Left cardiac atrium (tissue), 4 donors: ENCODE measurements around the gene PLAAT5. TPM values are rescaled to one million over a fixed set of nuclear protein-coding genes. Genes with fewer than 3 reads are reported as not detected.
"Not testable (repeated sequence)": the region's sequence is repeated elsewhere in the genome, so short reads cannot be mapped to it uniquely, and the experiment has no call there.

Source experiments
- ATAC-seq, 2 donors: fragments of 200-7000 bp; cut with Tn5 transposase; one replicate each; pipeline ENCODE4 v1.9.1; 2020; ENCODE audit warnings: mild to moderate bottlenecking in 2 of 2, moderate library complexity in 2 of 2
- DNase-seq: peaks from one replicate; pipeline ENCODE4 v3.0.0-alpha.2; 2020
- intact Hi-C, 2 donors: fragments of 100-400 bp; cut with DNase I; formaldehyde crosslinking; loops; one replicate each; pipeline versions ENCODE4 v1.14.1 to v1.15.1; 2022 to 2023
- total RNA-seq, 2 donors: library from RNA; stranded (reverse); fragmentation: NEBNext Ultra II Directional; extraction: Animal tissue kit (Norgen Biotek cat#: 25700); gene quantifications; one replicate each; pipeline ENCODE4 v1.2.1, GENCODE V29; 2021
- donor health status: DM: no; HTN: yes; CAD: no.
- donor health status: DM: no; HTN: yes; CAD: no; lungs with severe emphysema.
- donor health status: DM: yes; HTN: yes; CAD: no.
- donor health status: Dilated cardiomyopathy.

The PLAAT5 gene
- total RNA-seq, 2 donors from 2014 or later, result 9.3 to 15.8 TPM

DNA sequence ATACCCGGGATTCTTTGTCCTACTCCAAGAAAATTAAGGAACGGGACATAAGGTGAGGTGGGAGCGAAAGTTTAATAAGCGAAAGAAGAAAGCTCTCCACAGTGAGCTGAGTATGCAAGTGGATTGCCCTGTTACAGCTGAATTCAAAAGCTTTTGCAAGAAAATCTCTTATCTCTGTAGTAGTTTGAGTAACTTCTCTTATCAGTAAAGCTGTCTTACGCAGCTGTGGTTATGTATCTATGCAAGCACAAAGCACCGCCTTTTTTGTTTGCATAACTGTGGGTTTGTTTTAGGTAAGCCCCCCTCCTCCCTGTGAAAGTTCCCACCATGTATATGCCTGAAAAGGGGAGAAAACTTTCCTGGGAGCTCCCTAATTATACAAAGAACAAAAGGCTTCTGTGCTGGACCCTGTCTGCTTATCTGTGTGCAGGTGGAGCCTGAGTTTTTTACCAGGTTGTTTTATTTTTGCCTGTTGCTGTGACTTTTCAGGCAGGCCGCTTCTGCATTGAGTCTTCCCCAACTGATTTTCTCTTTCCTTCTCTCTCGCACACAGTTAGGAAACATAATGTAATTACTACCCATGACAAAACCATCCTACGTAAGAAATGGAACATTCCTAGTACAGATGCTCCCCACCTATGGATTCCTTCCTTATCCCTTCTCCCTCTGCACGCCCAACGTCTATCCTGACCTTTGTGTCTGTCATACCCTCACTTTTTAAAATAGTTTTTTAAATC, 837 bp upstream of the PLAAT5 start:
- peak; percentile 34 to 76 for ATAC-seq
- DNase-seq, result no peak
- intact Hi-C loops, result loop anchor here in 1 of 2 donors (5.0 kb wide), 1 partner anchor 135 kb away; no protein-coding TSS in a partner anchor

DNA sequence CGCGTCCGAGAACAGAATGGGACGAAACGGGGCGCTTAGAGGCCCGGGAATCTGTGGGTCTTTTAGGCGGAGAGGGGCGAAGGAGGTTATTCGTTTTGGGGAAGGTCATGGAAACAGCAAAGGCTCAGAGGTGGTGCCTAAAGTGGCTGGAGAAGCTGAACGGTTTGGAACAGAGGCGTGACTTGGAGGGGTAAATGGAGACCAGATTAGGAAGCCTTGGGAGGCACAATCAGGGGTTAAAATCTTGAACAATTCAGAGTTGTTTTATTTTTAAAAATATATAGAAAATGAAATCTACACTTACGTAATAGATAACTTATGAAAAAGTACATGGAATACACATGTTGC, 247 bp upstream of the PLAAT5 start:
- ATAC-seq (peak in 1 of 2 donors; percentile 18), DNase-seq (no peak)
- intact Hi-C loops, result loop anchor here in 1 of 2 donors (5.0 kb wide), 1 partner anchor 136 kb away; no protein-coding TSS in a partner anchor

DNA sequence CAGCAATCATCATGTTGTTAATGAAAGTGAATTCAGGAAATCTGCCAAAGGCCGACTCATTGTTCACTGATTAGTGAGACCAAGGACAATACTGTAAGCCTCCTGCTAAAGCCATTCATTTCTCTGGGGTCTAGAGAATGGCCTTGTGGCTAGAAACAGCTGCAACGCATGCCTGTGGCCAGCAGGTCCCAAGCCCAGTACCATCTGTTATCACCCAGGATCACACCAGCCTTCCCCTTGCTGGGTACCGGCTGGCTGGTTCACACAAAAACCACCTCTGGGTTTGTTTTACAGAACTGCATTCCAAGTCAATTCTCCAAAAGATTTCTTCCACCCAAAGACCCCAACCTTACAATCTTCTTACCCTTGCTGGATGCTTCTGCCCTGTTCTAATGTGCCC, 1.1 kb downstream of the PLAAT5 start:
- intact Hi-C loops, result loop anchor here in 1 of 2 donors (5.0 kb wide), 1 partner anchor 137 kb away; no protein-coding TSS in a partner anchor
- peak in 1 of 2 donors; percentile 21 for ATAC-seq
- no peak for DNase-seq

DNA sequence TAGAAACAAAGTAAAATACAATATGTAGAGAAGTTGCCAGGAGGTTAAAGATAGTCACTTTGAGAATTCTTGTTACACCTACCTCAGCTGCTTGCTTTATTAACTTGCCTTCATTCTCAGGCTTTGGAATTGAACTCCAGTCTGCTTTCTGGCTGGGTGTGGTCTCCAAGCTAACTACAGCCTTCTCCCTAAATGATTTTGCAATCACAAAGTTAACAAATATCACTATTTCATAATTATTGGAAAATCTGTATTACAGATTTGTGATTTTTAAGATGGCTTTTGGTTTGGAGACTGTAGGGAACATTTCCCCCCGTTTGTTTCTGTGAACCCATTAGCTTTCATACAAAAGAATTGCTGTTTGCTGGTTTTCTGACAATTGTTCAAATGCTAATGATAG, 2.2 kb downstream of the PLAAT5 start:
- ATAC-seq (peak in 1 of 2 donors; percentile 14), DNase-seq (no peak)
- intact Hi-C loops, result no loop called here

DNA sequence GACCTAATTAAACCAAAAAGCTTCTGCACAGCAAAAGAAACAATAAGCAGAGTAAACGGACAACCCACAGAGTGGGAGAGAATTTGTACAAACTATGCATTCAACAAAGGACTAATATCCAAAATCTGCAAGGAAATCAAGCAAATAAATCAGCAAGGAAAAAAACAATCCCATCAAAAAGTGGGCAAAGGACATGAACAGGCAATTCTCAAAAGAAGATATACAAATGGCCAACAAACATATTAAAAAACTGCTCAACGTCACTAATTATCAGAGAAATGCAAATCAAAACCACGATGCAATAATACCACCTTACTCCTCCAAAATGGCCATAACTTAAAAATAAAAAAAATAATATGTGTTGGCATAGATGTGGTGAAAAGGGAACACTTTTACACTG, 5.2 kb downstream of the PLAAT5 start:
- intact Hi-C loops, result no loop called here
- DNase-seq (no peak), ATAC-seq (no peak)

DNA sequence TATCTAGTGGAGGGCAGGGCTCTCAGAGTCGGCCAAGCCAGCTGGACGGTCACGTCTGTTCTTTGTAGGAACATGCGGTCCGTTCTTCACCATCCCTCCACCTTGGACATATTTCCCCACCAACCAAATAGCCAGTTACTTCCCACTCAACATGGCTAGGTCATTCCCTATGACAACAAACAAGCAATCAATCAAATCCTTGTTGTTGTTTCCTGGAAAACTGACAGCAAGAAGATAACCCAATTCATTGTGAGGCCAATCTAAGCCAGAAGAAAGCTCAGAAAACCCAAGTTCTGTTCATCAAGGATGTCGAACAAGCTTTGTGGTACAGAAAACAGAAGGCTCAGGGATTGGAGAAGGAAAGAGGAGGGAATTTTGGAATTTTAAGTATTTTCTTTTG, 10.9 kb downstream of the PLAAT5 start:
- intact Hi-C loops, result no loop called here
- no peak for DNase-seq

DNA sequence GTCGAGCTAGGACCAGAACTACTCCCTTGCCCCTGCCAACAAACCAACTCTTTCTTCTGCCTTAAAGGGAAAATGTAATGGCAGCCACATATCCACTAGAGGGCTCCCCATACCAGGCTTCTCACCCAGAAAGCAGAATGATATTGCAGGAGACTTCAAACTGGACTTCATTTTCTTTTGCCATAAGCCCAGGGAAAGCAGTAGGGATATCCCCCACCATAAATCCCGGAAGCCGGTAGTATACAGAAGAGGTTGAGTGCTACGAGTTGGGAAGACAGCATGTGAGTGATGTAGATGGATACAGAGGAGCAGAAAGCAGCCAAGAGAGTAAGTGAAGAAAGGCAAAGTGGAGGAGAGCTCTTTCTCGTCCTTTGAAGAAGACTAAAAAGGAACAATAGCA, 12.1 kb downstream of the PLAAT5 start:
- peak; percentile 88 to 91 for ATAC-seq
- DNase-seq, result peak; percentile 37
- intact Hi-C loops, result loop anchor here (1.0 to 10.0 kb wide), 4 partner anchors 156 to 258 kb away; no protein-coding TSS in a partner anchor

More for the DNA sequence above, 10.9 kb downstream of the PLAAT5 start:
- ATAC-seq, result no peak

DNA sequence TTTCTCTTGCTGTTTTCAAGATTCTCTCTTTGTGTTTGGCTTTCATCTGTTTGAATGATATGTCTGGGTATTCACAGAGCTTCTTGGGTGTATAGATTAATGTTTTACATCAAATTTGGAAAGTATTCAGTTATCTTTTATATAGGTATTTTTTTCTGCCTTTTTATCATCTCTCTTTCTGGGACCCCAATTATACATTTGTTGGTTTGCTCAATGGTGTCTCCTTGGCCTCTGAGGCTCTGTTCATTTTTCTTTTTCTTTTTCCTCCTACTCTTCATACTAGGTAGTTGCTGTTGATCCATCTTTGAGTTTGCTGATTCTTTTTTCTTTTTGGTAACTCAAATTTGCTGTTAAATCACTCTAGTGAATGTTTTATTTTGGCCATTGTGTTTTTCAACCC, 14.3 kb downstream of the PLAAT5 start:
- no peak for DNase-seq
- intact Hi-C loops, result loop anchor here (5.0 to 10.0 kb wide), 2 partner anchors 258 to 261 kb away; no protein-coding TSS in a partner anchor
- no peak for ATAC-seq

DNA sequence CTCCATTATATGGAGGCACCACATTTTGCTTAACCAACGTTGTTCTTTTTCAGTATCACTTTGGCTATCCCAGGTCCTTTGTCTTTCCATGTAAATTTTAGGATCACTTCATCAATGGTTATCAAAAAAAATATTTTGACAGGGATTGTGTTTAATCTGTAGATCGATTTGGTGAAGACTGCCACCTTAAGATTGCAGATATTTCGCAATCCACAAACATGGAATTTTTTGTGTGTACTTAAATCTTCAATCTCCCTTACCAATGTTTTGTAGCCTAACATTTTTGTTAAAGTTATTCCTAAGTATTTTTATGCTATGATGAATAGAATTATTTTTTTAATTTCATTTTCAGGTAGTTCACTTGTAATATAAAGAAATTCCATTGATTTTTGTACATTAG, 18.6 kb downstream of the PLAAT5 start:
- ATAC-seq (no peak), DNase-seq (no peak)
- intact Hi-C loops, result loop anchor here in 1 of 2 donors (10.0 kb wide), 1 partner anchor 262 kb away; no protein-coding TSS in a partner anchor

DNA sequence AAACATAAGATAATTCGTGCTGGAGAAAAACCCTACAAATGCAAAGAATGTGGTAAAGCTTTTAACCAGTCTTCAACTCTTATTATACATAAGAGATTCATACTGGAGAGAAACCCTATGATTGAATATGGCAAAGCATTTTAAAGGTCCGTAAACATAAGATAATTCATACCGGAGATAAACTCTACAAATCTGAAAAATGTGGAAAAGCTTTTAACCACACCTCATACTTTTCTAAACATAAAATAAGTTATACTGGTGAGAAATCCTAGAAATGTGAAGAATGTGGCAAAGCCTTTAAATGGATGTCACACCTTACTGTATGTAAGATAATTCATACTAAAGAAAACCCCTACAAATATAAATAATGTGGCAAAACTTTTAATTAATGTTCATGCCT, 20.7 kb downstream of the PLAAT5 start:
- intact Hi-C loops, result loop anchor here in 1 of 2 donors (10.0 kb wide), 1 partner anchor 264 kb away; no protein-coding TSS in a partner anchor
- DNase-seq, result no peak
- ATAC-seq, result no peak

DNA sequence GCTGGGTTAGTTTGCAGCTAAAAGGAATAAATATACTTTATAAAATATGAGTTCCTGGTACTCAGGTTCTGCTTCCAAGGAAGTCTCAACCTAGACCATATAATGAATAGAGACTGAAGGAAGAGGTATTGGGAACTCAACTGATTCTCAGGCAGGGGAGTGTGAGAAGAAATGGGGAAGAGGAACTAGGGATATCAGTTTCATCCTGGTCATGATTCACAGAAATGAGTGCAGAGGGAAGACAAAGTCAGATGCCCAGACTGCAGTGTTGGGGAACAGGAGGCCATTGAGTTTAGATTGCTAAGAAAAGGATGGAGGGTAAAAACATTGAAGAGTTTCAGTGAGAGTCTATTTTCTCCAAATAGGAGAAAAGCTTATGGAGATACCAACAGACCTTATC, 28.8 kb downstream of the PLAAT5 start:
- DNase-seq (no peak), ATAC-seq (no peak)
- intact Hi-C loops, result no loop called here

DNA sequence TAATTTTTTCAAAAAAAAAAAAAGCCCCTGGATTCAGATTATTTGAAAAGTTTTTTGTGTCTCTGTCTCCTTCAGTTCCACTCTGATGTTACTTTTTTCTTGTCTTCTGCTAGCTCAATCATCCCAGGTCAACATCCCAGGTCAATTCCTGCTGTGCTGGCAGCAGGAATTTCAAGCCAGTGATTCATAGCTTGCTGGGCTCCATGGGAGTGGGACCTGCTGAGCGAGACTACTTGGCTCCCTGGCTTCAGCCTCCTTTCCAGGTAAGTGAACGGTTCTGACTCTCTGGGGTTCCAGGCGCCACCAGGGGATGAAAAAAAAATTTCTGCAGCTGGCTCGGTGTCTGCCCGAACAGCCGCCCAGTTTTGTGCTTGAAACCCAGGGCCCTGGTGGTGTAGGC, 31.4 kb downstream of the PLAAT5 start:
- DNase-seq, result no peak
- no peak for ATAC-seq
- intact Hi-C loops, result no loop called here

DNA sequence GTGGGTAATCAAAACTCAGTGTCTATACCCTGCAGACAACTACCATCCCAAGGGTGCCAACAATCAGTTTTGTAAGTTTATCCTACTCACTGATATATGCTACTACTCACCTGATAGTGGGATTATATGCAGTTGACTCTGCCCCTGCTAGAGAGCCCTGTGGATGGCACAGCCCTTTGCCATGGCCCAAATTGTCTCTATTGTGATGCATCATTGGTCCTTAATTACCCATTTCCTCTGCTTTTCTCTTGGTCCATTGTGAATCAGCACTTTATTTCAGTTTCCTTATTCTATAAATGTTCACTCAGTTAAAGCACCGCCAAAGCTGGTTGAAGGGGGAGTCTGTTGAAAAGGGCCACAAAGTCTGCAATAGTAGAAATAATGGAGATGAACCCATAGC, 42.3 kb downstream of the PLAAT5 start:
- no peak for DNase-seq
- intact Hi-C loops, result no loop called here
- ATAC-seq, result no peak

DNA sequence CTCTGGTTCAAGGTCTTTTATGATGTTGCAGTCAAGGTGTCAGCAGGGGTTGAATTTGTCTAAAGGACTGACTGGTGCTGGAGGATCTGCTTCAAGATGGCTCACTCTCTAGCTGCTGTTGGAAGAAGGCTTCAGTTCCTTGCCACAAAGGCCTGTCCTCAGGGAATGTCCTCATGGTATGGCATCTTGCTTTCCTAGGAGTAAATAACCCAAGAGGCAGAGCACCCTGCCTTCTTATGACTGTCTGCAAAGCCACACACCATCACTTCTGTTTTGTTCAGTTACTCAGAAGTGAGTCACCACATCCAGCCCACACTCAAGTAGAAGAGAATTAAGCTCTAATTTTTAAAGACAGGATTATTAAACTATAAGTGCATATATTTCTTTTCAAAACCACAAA, 45.2 kb downstream of the PLAAT5 start:
- no peak for ATAC-seq
- DNase-seq, result no peak
- intact Hi-C loops, result no loop called here

DNA sequence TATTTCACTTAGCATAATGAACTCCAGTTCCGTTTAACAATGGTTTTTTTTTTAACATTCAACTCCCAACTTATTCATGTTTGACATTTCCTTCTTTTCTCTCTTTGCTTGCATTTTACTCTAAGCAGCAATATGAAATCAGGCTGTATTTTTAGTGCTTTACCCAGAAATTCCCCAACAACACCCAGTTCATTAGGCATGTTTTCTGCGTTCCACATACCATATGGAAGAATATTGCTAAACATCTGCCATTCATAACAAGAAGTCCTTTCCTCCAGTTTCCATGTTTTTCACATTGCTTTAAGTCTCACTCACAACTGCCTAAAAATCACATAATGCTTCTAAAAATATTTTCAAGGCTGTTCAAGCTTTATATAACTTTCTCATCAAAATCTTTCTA, 45.8 kb downstream of the PLAAT5 start:
- intact Hi-C loops, result no loop called here
- ATAC-seq (no peak), DNase-seq (no peak)

DNA sequence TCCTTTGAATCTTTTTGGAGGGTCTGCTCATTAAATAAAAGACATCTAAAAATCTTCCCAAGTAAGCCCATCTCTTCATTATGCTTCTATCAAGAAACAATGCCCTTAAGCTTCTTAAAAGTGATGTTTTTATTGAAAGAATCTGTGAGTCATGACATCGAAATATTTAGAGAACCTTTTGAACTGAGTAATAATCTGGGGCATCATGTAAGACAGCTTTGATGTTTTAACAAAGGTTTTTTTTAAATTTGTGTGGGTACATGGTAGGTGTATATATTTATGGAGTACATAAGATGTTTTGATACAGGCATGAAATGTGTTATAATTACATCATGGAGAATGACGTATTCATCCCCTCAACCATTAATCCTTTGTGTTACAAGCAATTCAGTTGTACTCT, 46.8 kb downstream of the PLAAT5 start:
- ATAC-seq, result no peak
- intact Hi-C loops, result no loop called here
- DNase-seq, result no peak

DNA sequence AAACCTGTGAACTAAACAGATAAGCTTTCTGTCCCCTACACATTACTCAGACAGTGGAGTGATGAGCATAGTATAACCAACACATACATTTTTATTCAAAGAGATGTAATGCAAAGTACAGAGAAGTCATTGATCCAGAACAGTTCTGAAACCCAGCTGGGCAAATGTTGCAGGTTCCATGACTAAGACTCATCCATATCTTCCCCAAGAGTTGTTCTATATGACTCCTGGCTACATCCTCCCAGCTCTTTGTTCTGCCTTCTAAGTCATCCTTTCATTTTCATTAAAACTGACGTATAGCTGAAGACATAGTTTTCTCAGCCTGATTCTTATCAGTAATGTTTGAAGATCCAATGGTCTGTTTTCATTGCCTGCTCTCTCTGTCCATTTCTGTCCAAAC, 47.3 kb downstream of the PLAAT5 start:
- no peak for ATAC-seq
- no peak for DNase-seq
- intact Hi-C loops, result no loop called here

DNA sequence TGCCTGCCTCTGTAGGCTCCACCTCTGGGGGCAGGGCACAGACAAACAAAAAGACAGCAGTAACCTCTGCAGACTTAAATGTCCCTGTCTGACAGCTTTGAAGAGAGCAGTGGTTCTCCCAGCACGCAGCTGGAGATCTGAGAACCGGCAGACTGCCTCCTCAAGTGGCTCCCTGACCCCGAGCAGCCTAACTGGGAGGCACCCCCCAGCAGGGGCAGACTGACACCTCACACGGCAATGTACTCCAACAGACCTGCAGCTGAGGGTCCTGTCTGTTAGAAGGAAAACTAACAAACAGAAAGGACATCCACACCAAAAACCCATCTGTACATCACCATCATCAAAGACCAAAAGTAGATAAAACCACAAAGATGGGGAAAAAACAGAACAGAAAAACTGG, 55.1 kb downstream of the PLAAT5 start:
- DNase-seq, ATAC-seq, intact Hi-C loops: not testable (repeated sequence)

DNA sequence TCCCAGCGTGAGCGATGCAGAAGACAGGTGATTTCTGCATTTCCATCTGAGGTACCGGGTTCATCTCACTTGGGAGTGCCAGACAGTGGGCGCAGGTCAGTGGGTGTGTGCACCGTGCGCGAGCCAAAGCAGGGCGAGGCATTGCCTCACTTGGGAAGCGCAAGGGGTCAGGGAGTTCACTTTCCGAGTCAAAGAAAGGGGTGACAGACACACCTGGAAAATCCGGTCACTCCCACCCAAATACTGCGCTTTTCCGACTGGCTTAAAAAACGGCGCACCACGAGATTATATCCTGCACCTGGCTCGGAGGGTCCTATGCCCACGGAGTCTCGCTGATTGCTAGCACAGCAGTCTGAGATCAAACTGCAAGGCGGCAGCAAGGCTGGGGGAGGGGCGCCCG, 55.6 kb downstream of the PLAAT5 start:
- intact Hi-C loops, ATAC-seq: not testable (repeated sequence)

DNA sequence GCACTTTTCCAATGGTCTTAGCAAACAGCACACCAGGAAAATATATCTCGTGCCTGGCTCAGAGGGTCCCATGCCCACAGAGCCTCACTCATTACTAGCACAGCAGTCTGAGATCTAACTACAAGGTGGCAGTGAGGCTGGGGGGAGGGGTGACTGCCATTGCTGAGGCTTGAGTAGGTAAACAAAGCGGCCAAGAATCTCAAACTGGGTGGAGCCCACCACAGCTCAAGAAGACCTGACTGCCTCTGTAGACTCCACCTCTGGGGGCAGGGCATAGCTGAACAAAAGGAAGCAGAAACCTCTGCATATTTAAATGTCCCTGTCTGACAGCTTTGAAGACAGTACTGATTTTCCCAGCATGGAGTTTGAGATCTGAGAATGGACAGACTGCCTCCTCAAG, 60.2 kb downstream of the PLAAT5 start:
- ATAC-seq, intact Hi-C loops: not testable (repeated sequence)

More for the DNA sequence above, 55.6 kb downstream of the PLAAT5 start:
- not testable (repeated sequence) for DNase-seq

DNA sequence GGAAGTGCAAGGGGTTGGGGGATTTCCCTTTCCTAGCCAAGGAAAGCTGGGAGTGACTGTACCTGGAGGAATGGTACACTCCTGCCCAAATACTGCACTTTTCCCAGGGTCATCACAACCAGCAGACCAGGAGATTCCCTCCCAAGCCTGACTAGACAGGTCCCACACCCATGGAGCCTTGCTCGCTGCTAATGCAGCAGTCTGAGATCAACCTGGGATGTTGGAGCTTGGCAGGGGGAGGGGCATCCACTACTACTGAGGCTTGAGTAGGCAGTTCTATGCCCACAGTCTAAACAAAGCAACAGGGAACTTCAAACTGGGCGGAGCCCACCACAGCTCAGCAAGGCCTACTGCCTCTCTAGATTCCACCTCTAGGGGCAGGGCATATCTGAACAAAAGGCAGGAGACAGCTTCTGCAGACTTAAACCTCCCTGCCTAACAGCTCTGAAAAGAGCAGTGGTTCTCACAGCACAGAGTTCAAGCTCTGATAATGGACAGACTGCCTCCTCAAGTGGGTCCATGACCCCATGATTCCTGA, 62.9 kb downstream of the PLAAT5 start:
- ATAC-seq (no peak), DNase-seq (no peak)
- intact Hi-C loops, result no loop called here

More for the DNA sequence above, 60.2 kb downstream of the PLAAT5 start:
- not testable (repeated sequence) for DNase-seq
